GM20000 (cell line): ENCODE measurements around the gene WIPF2.
A peak's percentile ranks its signal among the peaks of the same experiment; 100 is the strongest.

Experiments
- DNase-seq: peaks from one replicate; pipeline ENCODE4 v3.0.0; 2012; ENCODE audit warnings: low spot score
- CTCF ChIP-seq: IDR thresholded peaks from 2 replicates; pipeline ENCODE4 v1.5.1; 2012; ENCODE audit warnings: mild to moderate bottlenecking, control low read depth; ENCODE audit errors: extremely low read depth, missing control alignments

The WIPF2 gene

GRCh38 chr17:40180694-40181093, 38.4 kb upstream of the WIPF2 start:
- TF ChIP-seq CTCF = no peak
- no peak for DNase-seq

GRCh38 chr17:40181205-40181604, 37.9 kb upstream of the WIPF2 start:
- no peak for DNase-seq
- no peak for TF ChIP-seq CTCF

- no peak for TF ChIP-seq CTCF
- DNase-seq = no peak
Observed at GRCh38 chr17:40182606-40183005, 36.5 kb upstream of the WIPF2 start.

- DNase-seq = no peak
- no peak for TF ChIP-seq CTCF
Observed at GRCh38 chr17:40187238-40187637, 31.9 kb upstream of the WIPF2 start.

- no peak for TF ChIP-seq CTCF
- no peak for DNase-seq
Observed at GRCh38 chr17:40188694-40189093, 30.4 kb upstream of the WIPF2 start.

GRCh38 chr17:40190197-40191021, 28.7 kb upstream of the WIPF2 start:
- no peak for TF ChIP-seq CTCF
- DNase-seq = peak; percentile 60

- peak; percentile 87 for TF ChIP-seq CTCF
- peak; percentile 86 for DNase-seq
Observed at GRCh38 chr17:40191237-40192208, 27.6 kb upstream of the WIPF2 start.
